Neural cell (in vitro differentiated cells): Measurements from ENCODE around the gene MPPED1.

Source experiments
- CTCF ChIP-seq: fragments of 450-650 bp; IDR thresholded peaks from 2 replicates; pipeline ENCODE4 v1.5.1; 2014; ENCODE audit warnings: antibody characterized with exemption, mild to moderate bottlenecking, moderate library complexity; ENCODE audit not compliant: poor library complexity, severe bottlenecking
- TAF1 ChIP-seq: IDR thresholded peaks from 2 replicates; pipeline ENCODE4 v1.6.1; 2012; ENCODE audit warnings: low read depth

- TF ChIP-seq TAF1 (no peak), CTCF (no peak)
These were observed 22.6 kb downstream of the MPPED1 start for GRCh38 chr22:43434275-43434927.
